Mucosa of stomach (tissue), 1 donor: ENCODE data around the gene ADARB1.

ENCODE experiments used
- H3K27me3 ChIP-seq: one replicate; pipeline ENCODE4 v1.7.0; 2013; ENCODE audit warnings: mild to moderate bottlenecking, low read length; ENCODE audit not compliant: control insufficient read depth, insufficient read depth
- H3K36me3 ChIP-seq: one replicate; pipeline ENCODE4 v1.7.0; 2013; ENCODE audit warnings: low read length; ENCODE audit not compliant: control insufficient read depth, insufficient read depth
- H3K4me1 ChIP-seq: one replicate; pipeline ENCODE4 v1.7.0; 2013; ENCODE audit warnings: mild to moderate bottlenecking, low read length; ENCODE audit not compliant: control insufficient read depth, insufficient read depth
- H3K4me3 ChIP-seq: one replicate; pipeline ENCODE4 v1.7.0; 2013; ENCODE audit warnings: low read length
- H3K9ac ChIP-seq: one replicate; pipeline ENCODE4 v1.7.0; 2013; ENCODE audit warnings: mild to moderate bottlenecking, low read length, moderate library complexity
- H3K9me3 ChIP-seq: one replicate; pipeline ENCODE4 v1.7.0; 2013; ENCODE audit warnings: mild to moderate bottlenecking, low read length, moderate library complexity; ENCODE audit not compliant: control insufficient read depth
- donor health status: Pancreatic carcinoma.

Gene ADARB1

GRCh38 chr21:45111703-45112102 is 37.3 kb downstream of the ADARB1 start:
- Histone ChIP-seq H3K27me3 (no peaks in the 10 kb centered on the region), H3K36me3 (no peaks in the 10 kb centered on the region), H3K9me3 (no peaks in the 10 kb centered on the region), H3K9ac (no peak overlapping the region), H3K4me1 (no peaks in the 10 kb centered on the region), H3K4me3 (no peak overlapping the region)

GRCh38 chr21:45112371-45112770 is 38.0 kb downstream of the ADARB1 start:
- no peaks in the 10 kb centered on the region for H3K36me3 ChIP-seq
- no peaks in the 10 kb centered on the region for H3K9me3 ChIP-seq
- no peaks in the 10 kb centered on the region for H3K27me3 ChIP-seq
- no peaks in the 10 kb centered on the region for H3K4me1 ChIP-seq
- H3K9ac ChIP-seq: no peak overlapping the region
- H3K4me3 ChIP-seq: no peak overlapping the region

- Histone ChIP-seq H3K9ac (no peak overlapping the region), H3K36me3 (no peaks in the 10 kb centered on the region), H3K27me3 (no peaks in the 10 kb centered on the region), H3K9me3 (no peaks in the 10 kb centered on the region), H3K4me1 (no peaks in the 10 kb centered on the region), H3K4me3 (no peak overlapping the region)
Measured at GRCh38 chr21:45113543-45113942, 39.2 kb downstream of the ADARB1 start.

- Histone ChIP-seq H3K9me3 (no peaks in the 10 kb centered on the region), H3K4me3 (no peak overlapping the region), H3K4me1 (no peaks in the 10 kb centered on the region), H3K27me3 (no peaks in the 10 kb centered on the region), H3K36me3 (no peaks in the 10 kb centered on the region), H3K9ac (no peak overlapping the region)
Measured at GRCh38 chr21:45114072-45114471, 39.7 kb downstream of the ADARB1 start.

GRCh38 chr21:45114475-45114874 is 40.1 kb downstream of the ADARB1 start:
- Histone ChIP-seq H3K36me3 (no peaks in the 10 kb centered on the region), H3K9ac (no peak overlapping the region), H3K27me3 (no peaks in the 10 kb centered on the region), H3K9me3 (no peaks in the 10 kb centered on the region), H3K4me1 (no peaks in the 10 kb centered on the region), H3K4me3 (no peak overlapping the region)

- Histone ChIP-seq H3K27me3 (no peaks in the 10 kb centered on the region), H3K4me3 (no peak overlapping the region), H3K36me3 (no peaks in the 10 kb centered on the region), H3K4me1 (no peaks in the 10 kb centered on the region), H3K9ac (no peak overlapping the region), H3K9me3 (no peaks in the 10 kb centered on the region)
Measured at GRCh38 chr21:45115141-45115540, 40.8 kb downstream of the ADARB1 start.

GRCh38 chr21:45116066-45116465 is 41.7 kb downstream of the ADARB1 start:
- Histone ChIP-seq H3K27me3 (no peaks in the 10 kb centered on the region), H3K36me3 (no peaks in the 10 kb centered on the region), H3K4me1 (no peaks in the 10 kb centered on the region)

GRCh38 chr21:45117314-45117713 is 42.9 kb downstream of the ADARB1 start:
- Histone ChIP-seq H3K9me3 (no peaks in the 10 kb centered on the region), H3K27me3 (no peaks in the 10 kb centered on the region), H3K36me3 (no peaks in the 10 kb centered on the region), H3K9ac (no peak overlapping the region), H3K4me3 (no peak overlapping the region), H3K4me1 (no peaks in the 10 kb centered on the region)

More at GRCh38 chr21:45116066-45116465, 41.7 kb downstream of the ADARB1 start:
- no peaks in the 10 kb centered on the region for H3K9me3 ChIP-seq
- no peak overlapping the region for H3K9ac ChIP-seq
- H3K4me3 ChIP-seq: no peak overlapping the region

- no peak overlapping the region for H3K4me3 ChIP-seq
Measured at GRCh38 chr21:45118099-45118498, 43.7 kb downstream of the ADARB1 start.

GRCh38 chr21:45119812-45120211 is 45.4 kb downstream of the ADARB1 start:
- no peaks in the 10 kb centered on the region for H3K4me1 ChIP-seq
- no peak overlapping the region for H3K9ac ChIP-seq
- no peaks in the 10 kb centered on the region for H3K36me3 ChIP-seq
- H3K27me3 ChIP-seq: no peaks in the 10 kb centered on the region
- no peak overlapping the region for H3K4me3 ChIP-seq
- no peaks in the 10 kb centered on the region for H3K9me3 ChIP-seq

More at GRCh38 chr21:45118099-45118498, 43.7 kb downstream of the ADARB1 start:
- Histone ChIP-seq H3K4me1 (no peaks in the 10 kb centered on the region), H3K9me3 (no peaks in the 10 kb centered on the region), H3K27me3 (no peaks in the 10 kb centered on the region), H3K9ac (no peak overlapping the region), H3K36me3 (no peaks in the 10 kb centered on the region)

- H3K9ac ChIP-seq: no peak overlapping the region
- no peaks in the 10 kb centered on the region for H3K36me3 ChIP-seq
- no peaks in the 10 kb centered on the region for H3K4me1 ChIP-seq
- H3K27me3 ChIP-seq: no peaks in the 10 kb centered on the region
- H3K4me3 ChIP-seq: no peak overlapping the region
- H3K9me3 ChIP-seq: no peaks in the 10 kb centered on the region
Measured at GRCh38 chr21:45120975-45121374, 46.6 kb downstream of the ADARB1 start.

- no peaks in the 10 kb centered on the region for H3K9me3 ChIP-seq
- no peak overlapping the region for H3K9ac ChIP-seq
- H3K4me3 ChIP-seq: no peak overlapping the region
- no peaks in the 10 kb centered on the region for H3K27me3 ChIP-seq
- no peaks in the 10 kb centered on the region for H3K36me3 ChIP-seq
- H3K4me1 ChIP-seq: no peaks in the 10 kb centered on the region
Measured at GRCh38 chr21:45122030-45122429, 47.6 kb downstream of the ADARB1 start.

GRCh38 chr21:45122432-45123132 is 48.2 kb downstream of the ADARB1 start:
- Histone ChIP-seq H3K27me3 (no peaks in the 10 kb centered on the region), H3K9ac (no peak overlapping the region), H3K36me3 (no peaks in the 10 kb centered on the region), H3K9me3 (no peaks in the 10 kb centered on the region), H3K4me3 (no peak overlapping the region), H3K4me1 (no peaks in the 10 kb centered on the region)
